Parathyroid adenoma (tissue), 2 donors: ENCODE measurements around the gene GABRG3.

Experiments used
- H2AFZ ChIP-seq: fragments of 300-600 bp; sonication (generic); one replicate; pipeline ENCODE4 v1.7.0; 2017; ENCODE audit warnings: antibody characterized with exemption, mild to moderate bottlenecking
- H3K27ac ChIP-seq: fragments of 300-600 bp; sonication (generic); one replicate; pipeline ENCODE4 v1.7.0; 2017
- H3K27me3 ChIP-seq: fragments of 300-600 bp; sonication (generic); one replicate; pipeline ENCODE4 v1.7.0; 2017; ENCODE audit warnings: low read length; ENCODE audit not compliant: control insufficient read depth, insufficient read depth
- H3K36me3 ChIP-seq: fragments of 300-600 bp; sonication (generic); one replicate; pipeline ENCODE4 v1.7.0; 2017; ENCODE audit warnings: low read length; ENCODE audit not compliant: control insufficient read depth, insufficient read depth
- H3K4me1 ChIP-seq: fragments of 300-600 bp; sonication (generic); one replicate; pipeline ENCODE4 v1.7.0; 2017; ENCODE audit warnings: control low read depth
- H3K4me2 ChIP-seq: fragments of 300-600 bp; sonication (generic); one replicate; pipeline ENCODE4 v1.7.0; 2017; ENCODE audit warnings: low read length
- H3K4me3 ChIP-seq: fragments of 300-600 bp; sonication (generic); one replicate; pipeline ENCODE4 v1.7.0; 2017; ENCODE audit warnings: low read depth, low read length
- H3K79me2 ChIP-seq: fragments of 300-600 bp; sonication (generic); one replicate; pipeline ENCODE4 v1.7.0; 2017; ENCODE audit warnings: control low read depth
- H3K9ac ChIP-seq: fragments of 300-600 bp; sonication (generic); one replicate; pipeline ENCODE4 v1.7.0; 2017; ENCODE audit warnings: mild to moderate bottlenecking
- H3K9me3 ChIP-seq: fragments of 300-600 bp; sonication (generic); one replicate; pipeline ENCODE4 v1.7.0; 2017; ENCODE audit warnings: low read length; ENCODE audit not compliant: control insufficient read depth
- TF ChIP-seq, protein P1 (sequence below): fragments of 300-600 bp; sonication (generic); IDR thresholded peaks from one replicate; pipeline ENCODE4 v1.7.0; 2017; ENCODE audit warnings: antibody characterized with exemption, mild to moderate bottlenecking
- donor health status: primary hyperparathyroidism.

The GABRG3 gene

DNA sequence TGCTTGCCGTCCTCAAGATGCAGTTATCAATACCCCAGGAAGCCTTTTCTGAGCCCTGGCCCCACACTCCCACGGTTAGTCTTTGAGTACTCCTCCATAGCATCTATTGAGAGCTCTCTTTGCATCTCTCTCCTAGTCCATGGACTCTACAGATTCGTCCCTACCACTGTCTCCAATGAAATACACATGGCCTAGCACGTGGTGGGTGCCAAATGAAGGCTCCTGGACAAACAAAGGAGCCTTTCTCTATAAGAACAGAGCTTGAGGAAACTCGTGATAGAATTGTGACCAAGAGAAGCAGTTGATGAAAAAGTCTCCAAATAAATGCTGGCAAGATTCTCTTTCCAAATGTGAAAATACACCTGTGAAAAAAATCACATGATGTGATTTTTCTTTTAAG, 166.1 kb downstream of the GABRG3 start:
- Histone ChIP-seq H3K9me3 (no peaks in the 10 kb centered on the region), H3K79me2 (no peaks in the 10 kb centered on the region), H3K9ac (no peak overlapping the region), H3K4me1 (no peaks in the 10 kb centered on the region), H3K4me2 (no peak overlapping the region), H3K36me3 (no peaks in the 10 kb centered on the region), H2AFZ (no peak overlapping the region), H3K27ac (no peak overlapping the region), H3K27me3 (no peaks in the 10 kb centered on the region), H3K4me3 (no peak overlapping the region)
- TF ChIP-seq, protein P1, sequence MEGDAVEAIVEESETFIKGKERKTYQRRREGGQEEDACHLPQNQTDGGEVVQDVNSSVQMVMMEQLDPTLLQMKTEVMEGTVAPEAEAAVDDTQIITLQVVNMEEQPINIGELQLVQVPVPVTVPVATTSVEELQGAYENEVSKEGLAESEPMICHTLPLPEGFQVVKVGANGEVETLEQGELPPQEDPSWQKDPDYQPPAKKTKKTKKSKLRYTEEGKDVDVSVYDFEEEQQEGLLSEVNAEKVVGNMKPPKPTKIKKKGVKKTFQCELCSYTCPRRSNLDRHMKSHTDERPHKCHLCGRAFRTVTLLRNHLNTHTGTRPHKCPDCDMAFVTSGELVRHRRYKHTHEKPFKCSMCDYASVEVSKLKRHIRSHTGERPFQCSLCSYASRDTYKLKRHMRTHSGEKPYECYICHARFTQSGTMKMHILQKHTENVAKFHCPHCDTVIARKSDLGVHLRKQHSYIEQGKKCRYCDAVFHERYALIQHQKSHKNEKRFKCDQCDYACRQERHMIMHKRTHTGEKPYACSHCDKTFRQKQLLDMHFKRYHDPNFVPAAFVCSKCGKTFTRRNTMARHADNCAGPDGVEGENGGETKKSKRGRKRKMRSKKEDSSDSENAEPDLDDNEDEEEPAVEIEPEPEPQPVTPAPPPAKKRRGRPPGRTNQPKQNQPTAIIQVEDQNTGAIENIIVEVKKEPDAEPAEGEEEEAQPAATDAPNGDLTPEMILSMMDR = no peak

DNA sequence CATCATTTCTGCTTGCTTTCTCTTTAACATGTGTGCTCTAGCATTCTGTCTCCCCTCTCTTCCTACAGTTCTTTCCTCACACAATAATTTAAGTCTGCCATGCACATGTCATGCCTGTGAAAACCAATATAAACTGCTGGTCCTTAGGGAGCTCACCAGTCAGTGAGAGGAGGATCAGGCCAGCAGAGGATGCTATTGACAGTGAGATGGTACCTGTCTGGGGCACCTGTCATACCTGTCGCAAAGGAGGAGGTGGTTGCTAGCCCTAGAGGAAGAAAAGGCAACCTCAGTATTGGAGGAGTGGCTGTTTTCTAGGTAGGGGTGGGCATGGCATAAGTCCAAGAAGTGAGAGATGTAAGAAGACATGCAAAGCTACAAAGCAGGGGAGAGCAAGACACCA, 194.6 kb downstream of the GABRG3 start:
- H3K4me3 ChIP-seq = no peak overlapping the region
- no peaks in the 10 kb centered on the region for H3K4me1 ChIP-seq
- no peak overlapping the region for H3K9ac ChIP-seq
- no peak overlapping the region for H3K27ac ChIP-seq
- no peaks in the 10 kb centered on the region for H3K36me3 ChIP-seq
- no peaks in the 10 kb centered on the region for H3K79me2 ChIP-seq
- H3K9me3 ChIP-seq = no peaks in the 10 kb centered on the region
- TF ChIP-seq, protein P1 = no peak
- no peaks in the 10 kb centered on the region for H3K27me3 ChIP-seq
- no peak overlapping the region for H2AFZ ChIP-seq
- H3K4me2 ChIP-seq = no peak overlapping the region

DNA sequence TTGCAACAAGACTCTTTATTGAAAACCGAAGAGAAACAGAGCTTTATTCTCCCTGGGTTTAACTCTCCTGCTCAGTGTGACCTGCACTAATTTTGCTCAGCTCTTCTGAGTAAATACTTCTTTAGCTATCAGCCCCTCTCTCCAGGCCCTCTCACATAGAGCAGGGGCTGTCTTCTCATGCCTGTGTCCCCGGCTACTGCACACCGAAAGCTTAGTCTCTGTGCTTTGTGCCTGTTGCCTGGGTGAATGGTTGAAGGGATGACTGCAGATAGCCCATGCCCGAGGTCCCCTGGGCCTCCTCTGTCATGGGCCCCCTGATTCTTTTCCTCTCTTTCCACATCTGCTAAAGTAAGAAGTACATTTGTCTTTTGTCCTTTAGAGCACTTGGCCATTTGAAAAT, 195.9 kb downstream of the GABRG3 start:
- Histone ChIP-seq H3K27ac (no peak overlapping the region), H3K4me3 (no peak overlapping the region), H3K79me2 (no peaks in the 10 kb centered on the region), H3K4me2 (no peak overlapping the region), H3K9me3 (no peaks in the 10 kb centered on the region), H3K4me1 (no peaks in the 10 kb centered on the region), H3K36me3 (no peaks in the 10 kb centered on the region), H3K27me3 (no peaks in the 10 kb centered on the region), H2AFZ (no peak overlapping the region), H3K9ac (no peak overlapping the region)
- TF ChIP-seq, protein P1 = no peak

DNA sequence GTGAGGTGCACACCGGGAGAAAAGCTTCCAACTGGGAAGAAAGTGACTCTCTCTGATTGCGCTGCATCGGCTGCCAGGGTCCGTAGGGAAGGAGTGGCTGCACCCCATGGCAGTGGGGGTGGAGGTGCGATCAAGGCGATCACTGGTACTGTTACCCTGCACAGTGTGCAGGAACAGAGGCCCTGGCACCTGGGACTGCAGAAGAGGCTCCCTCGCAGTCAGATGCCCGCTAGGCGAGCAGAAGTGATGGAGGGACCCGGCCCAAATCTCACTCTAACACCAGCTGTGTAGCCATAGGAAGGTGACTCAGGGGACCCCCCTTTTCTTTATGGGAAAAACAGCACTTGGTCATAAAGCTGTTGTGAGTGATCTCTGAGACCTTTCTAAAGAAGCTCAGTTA, 196.8 kb downstream of the GABRG3 start:
- no peak overlapping the region for H2AFZ ChIP-seq
- H3K36me3 ChIP-seq = no peaks in the 10 kb centered on the region
- H3K4me3 ChIP-seq = no peak overlapping the region
- no peak overlapping the region for H3K4me2 ChIP-seq
- H3K79me2 ChIP-seq = no peaks in the 10 kb centered on the region
- no peaks in the 10 kb centered on the region for H3K9me3 ChIP-seq
- no peaks in the 10 kb centered on the region for H3K27me3 ChIP-seq
- no peak overlapping the region for H3K9ac ChIP-seq
- TF ChIP-seq, protein P1 = no peak
- H3K27ac ChIP-seq = no peak overlapping the region
- no peaks in the 10 kb centered on the region for H3K4me1 ChIP-seq

DNA sequence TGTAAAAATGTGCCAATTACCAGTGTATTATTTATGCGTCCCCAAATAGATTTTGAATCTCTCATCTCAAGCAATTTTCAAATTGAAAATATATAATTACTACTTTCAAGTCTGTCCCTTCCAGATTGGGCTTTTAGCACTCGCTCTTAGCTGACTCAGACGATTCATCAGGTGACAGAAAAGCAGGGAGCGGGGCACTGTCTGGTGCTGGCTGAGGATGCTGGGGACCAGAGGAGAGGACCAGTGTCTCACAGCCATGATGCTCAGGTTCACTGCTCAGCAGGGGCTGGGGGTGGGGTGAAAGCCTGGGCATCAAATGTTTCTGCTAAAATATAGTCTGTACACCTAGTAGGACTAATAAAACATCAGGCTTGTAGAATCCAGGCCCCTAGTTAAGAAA, 199.9 kb downstream of the GABRG3 start:
- Histone ChIP-seq H3K79me2 (no peaks in the 10 kb centered on the region), H3K36me3 (no peaks in the 10 kb centered on the region), H3K4me3 (no peak overlapping the region), H3K27ac (no peak overlapping the region), H2AFZ (no peak overlapping the region), H3K27me3 (no peaks in the 10 kb centered on the region), H3K4me2 (no peak overlapping the region), H3K9ac (no peak overlapping the region), H3K4me1 (no peaks in the 10 kb centered on the region), H3K9me3 (no peaks in the 10 kb centered on the region)
- TF ChIP-seq, protein P1 = no peak
